Measurements from ENCODE around the gene TBCEL.
"Not testable (repeated sequence)": the region's sequence is repeated elsewhere in the genome, so short reads cannot be mapped to it uniquely, and the experiment has no call there.

The TBCEL gene

GRCh38 chr11:121029813-121030445 lies 6.0 kb downstream of the TBCEL start:
- no peak for DNase-seq

- DNase-seq: no peak
Measured at GRCh38 chr11:121031167-121031566, 7.3 kb downstream of the TBCEL start.

GRCh38 chr11:121031648-121032047 lies 7.7 kb downstream of the TBCEL start:
- not testable (repeated sequence) for DNase-seq

- no peak for DNase-seq
Measured at GRCh38 chr11:121032546-121032945, 8.6 kb downstream of the TBCEL start.

GRCh38 chr11:121033635-121034034 lies 9.7 kb downstream of the TBCEL start:
- no peak for DNase-seq

GRCh38 chr11:121035169-121035755 lies 11.4 kb downstream of the TBCEL start:
- DNase-seq: no peak

GRCh38 chr11:121035780-121036179 lies 11.9 kb downstream of the TBCEL start:
- DNase-seq: no peak

GRCh38 chr11:121037016-121037415 lies 13.1 kb downstream of the TBCEL start:
- DNase-seq: no peak

- DNase-seq: no peak
Measured at GRCh38 chr11:121038648-121039409, 14.9 kb downstream of the TBCEL start.

- DNase-seq: no peak
Measured at GRCh38 chr11:121039971-121040613, 16.2 kb downstream of the TBCEL start.

GRCh38 chr11:121040614-121041002 lies 16.7 kb downstream of the TBCEL start:
- DNase-seq: no peak

GRCh38 chr11:121041072-121041471 lies 17.2 kb downstream of the TBCEL start:
- DNase-seq: no peak

- no peak for DNase-seq
Measured at GRCh38 chr11:121042296-121042695, 18.4 kb downstream of the TBCEL start.

- no peak for DNase-seq
Measured at GRCh38 chr11:121047926-121048325, 24.0 kb downstream of the TBCEL start.

- DNase-seq: no peak
Measured at GRCh38 chr11:121048464-121049233, 24.7 kb downstream of the TBCEL start.

- DNase-seq: no peak
Measured at GRCh38 chr11:121053244-121053643, 29.3 kb downstream of the TBCEL start.

GRCh38 chr11:121054266-121054665 lies 30.4 kb downstream of the TBCEL start:
- DNase-seq: no peak

GRCh38 chr11:121055076-121055475 lies 31.2 kb downstream of the TBCEL start:
- no peak for DNase-seq

GRCh38 chr11:121057922-121058321 lies 34.0 kb downstream of the TBCEL start:
- DNase-seq: no peak

- DNase-seq: no peak
Measured at GRCh38 chr11:121058941-121059340, 35.0 kb downstream of the TBCEL start.

- DNase-seq: peak; percentile 3
Measured at GRCh38 chr11:121059605-121060004, 35.7 kb downstream of the TBCEL start.

- no peak for DNase-seq
Measured at GRCh38 chr11:121063728-121064127, 39.8 kb downstream of the TBCEL start.

GRCh38 chr11:121066623-121067022 lies 42.7 kb downstream of the TBCEL start:
- DNase-seq: no peak

Data from CD4-positive, alpha-beta T cell treated with Interleukin-4 for 4 hours (primary cell).